Prostate gland (tissue), 2 donors: ENCODE measurements around the gene SUN5. TPM values are rescaled to one million over a fixed set of nuclear protein-coding genes. Genes with fewer than 3 reads are reported as not detected.

Experiments used
- DNase-seq: peaks from one replicate; pipeline ENCODE4 v3.0.0-alpha.2; 2019; ENCODE audit warnings: low spot score
- H3K27ac ChIP-seq, 2 donors: fragments of 200-600 bp; sonication (generic); 2 replicates each; pipeline ENCODE4 v1.5.1; 2017 to 2019
- H3K27me3 ChIP-seq: fragments of 200-600 bp; sonication (generic); replicated peaks from 2 replicates; pipeline ENCODE4 v1.5.1; 2019; ENCODE audit not compliant: insufficient read depth
- H3K36me3 ChIP-seq, 2 donors: fragments of 200-600 bp; sonication (generic); 1 replicate in 1 of 2; 2 replicates in 1 of 2; pipeline versions ENCODE4 v1.5.1 to v1.8.1; 2017 to 2019
- H3K4me1 ChIP-seq: fragments of 200-600 bp; sonication (generic); replicated peaks from 2 replicates; pipeline ENCODE4 v1.5.1; 2019
- H3K4me3 ChIP-seq, 2 donors: fragments of 200-600 bp; sonication (generic); 2 replicates each; pipeline ENCODE4 v1.5.1; 2017 to 2019
- H3K9me3 ChIP-seq: fragments of 200-600 bp; sonication (generic); 2 replicates; pipeline ENCODE4 v1.5.1; 2017
- CTCF ChIP-seq, 4 experiments: fragments of 200-600 bp in 2 of 4; fragments of 450-650 bp in 2 of 4; sonication (generic) in 2 of 4; IDR thresholded peaks; 1 replicate in 3 of 4; 2 replicates in 1 of 4; pipeline ENCODE4 v1.5.1; 2016 to 2019; ENCODE audit warnings: antibody characterized with exemption in 4 of 4, mild to moderate bottlenecking in 2 of 4, moderate library complexity in 2 of 4
- POLR2A ChIP-seq: fragments of 450-650 bp; IDR thresholded peaks from one replicate; pipeline ENCODE4 v1.6.1; 2016; ENCODE audit warnings: antibody characterized with exemption, mild to moderate bottlenecking
- POLR2AphosphoS5 ChIP-seq: sonication (generic); formaldehyde crosslinking; IDR thresholded peaks from one replicate; pipeline ENCODE4 v1.6.1; 2017; ENCODE audit warnings: antibody characterized with exemption
- WGBS: methylation state at CpG from one replicate; pipeline ENCODE4 v1.1.5; 2018; 5-methylcytosine and 5-hydroxymethylcytosine counted together
- intact Hi-C: fragments of 100-400 bp; cut with DNase I; formaldehyde crosslinking; loops from one replicate; pipeline ENCODE4 v1.14.2; 2022
- total RNA-seq, 2 donors: library from RNA; depleted of rRNA; stranded (reverse); fragments of >200 nt; gene quantifications; one replicate each; pipeline ENCODE4 v1.1.0, GENCODE V29; 2016

SUN5 gene
- total RNA-seq, 2 donors from 2014 or later, result 4.7 TPM; not detected in 1

- intact Hi-C loops, result no loop called here
- no peak for TF ChIP-seq CTCF (IDR thresholded peaks at IDR 0.05)
- 53% methylated on average over 19 of the region's 19 CpGs for WGBS
These were observed 5.2 kb upstream of the SUN5 start for GRCh38 chr20:33009214-33010132.

DNA sequence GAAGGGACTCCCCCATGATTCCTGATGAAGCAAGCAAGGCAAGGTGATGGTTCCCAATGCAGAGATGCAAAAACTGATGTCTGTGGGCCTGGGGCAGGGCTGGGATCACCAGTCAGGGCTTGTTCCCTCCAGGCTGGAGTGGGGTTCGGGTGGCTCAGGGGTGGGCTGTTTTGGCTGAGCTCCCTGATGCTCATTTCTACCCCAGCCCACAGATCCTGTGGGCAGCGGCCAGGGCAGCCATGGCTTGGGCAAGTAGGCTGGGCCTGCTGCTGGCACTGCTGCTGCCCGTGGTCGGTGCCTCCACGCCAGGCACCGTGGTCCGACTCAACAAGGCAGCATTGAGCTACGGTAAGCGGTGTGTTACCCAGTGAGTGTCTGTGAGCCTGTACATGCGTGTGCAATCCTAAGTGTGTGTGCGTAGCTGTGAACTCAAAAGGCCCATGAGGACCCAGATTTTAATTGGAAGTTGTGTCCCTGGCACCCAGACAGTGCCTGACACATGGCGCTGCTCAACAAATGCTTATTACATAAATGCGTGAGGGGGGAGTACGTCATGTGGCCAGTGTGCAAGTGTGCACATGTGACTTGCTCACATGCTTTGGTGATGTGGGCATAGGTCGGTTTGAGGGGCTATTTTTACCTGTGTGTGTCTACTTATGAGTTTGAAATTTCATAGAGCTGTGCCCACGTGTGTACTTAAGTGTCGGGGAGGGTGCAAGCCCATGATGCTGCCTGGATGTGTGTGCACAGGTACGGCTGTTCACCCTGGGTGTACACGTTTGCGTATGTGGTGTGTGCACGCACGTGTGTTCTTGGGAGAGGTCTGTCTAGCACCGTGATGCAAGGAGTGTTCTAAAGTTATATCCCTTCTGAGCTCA lies 4.3 kb upstream of the SUN5 start:
- no peak overlapping the region for H3K4me3 ChIP-seq
- no peak for TF ChIP-seq POLR2AphosphoS5
- no peak for TF ChIP-seq POLR2A
- TF ChIP-seq CTCF (IDR thresholded peaks at IDR 0.05), result no peak
- no peak for DNase-seq
- H3K36me3 ChIP-seq, result no peaks in the 10 kb centered on the region
- WGBS, result 86% methylated on average over 23 of the region's 23 CpGs
- no peaks in the 10 kb centered on the region for H3K27me3 ChIP-seq
- peaks cover 4% of the 10 kb centered on the region for H3K4me1 ChIP-seq
- no peak overlapping the region for H3K27ac ChIP-seq
- H3K9me3 ChIP-seq, result no peaks in the 10 kb centered on the region
- intact Hi-C loops, result no loop called here

More at GRCh38 chr20:33009214-33010132, 5.2 kb upstream of the SUN5 start:
- H3K27me3 ChIP-seq, result no peaks in the 10 kb centered on the region
- peaks cover 4% of the 10 kb centered on the region for H3K4me1 ChIP-seq
- DNase-seq, result no peak
- no peak overlapping the region for H3K4me3 ChIP-seq
- no peak overlapping the region for H3K27ac ChIP-seq
- no peaks in the 10 kb centered on the region for H3K9me3 ChIP-seq
- H3K36me3 ChIP-seq, result no peaks in the 10 kb centered on the region

DNA sequence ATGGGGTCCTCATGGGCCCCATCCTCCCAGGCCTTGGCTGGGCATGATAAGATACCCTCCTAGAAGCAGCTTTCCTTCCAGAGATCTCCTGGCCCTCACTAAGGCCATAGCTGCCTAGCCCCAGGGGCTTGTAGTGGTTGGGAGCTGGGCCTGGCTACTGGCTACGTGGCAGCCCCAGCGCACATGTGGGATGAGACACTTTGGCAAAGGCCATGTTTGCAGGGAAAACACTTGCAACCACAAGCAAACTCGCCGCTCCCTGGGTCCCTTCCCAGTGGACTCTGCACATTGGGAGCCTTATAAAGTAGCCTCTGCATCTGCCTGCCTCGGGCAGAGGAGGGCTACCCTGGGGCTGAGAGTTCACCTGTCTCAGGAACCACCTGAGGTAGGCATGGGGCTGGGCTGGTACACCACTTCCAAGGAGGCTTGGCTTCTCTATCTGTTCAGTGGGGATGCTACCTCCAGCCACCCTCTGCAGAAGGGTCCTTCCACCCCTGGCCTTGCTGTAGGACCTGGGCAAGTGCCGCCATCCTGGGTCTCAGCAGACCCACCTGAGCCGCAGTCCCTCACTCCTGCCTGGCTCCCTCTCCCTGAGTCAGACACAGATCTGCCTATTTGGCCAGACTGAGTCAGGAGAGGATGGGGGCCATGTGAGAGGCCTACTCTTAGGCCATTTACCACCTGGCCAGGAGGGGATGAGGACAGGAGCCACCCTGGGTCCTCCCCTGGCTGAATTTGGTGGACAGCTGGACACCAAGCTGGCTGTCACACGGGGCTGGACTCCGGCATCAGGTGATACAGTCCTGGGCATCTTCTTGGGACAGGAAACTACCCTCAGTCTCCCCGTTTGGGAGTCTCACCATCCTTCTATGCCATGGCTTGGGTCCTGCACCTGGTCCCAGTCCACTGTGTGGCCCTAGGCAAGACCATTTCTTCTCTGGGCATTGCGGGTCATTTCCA lies 3.4 kb upstream of the SUN5 start, which contains the start of gene BPIFB2:
TSS of gene BPIFB2 (plus strand) at position 329 of the 960 bp plus-strand sequence. CDS start 871 bp downstream, outside the sequence.
- no peaks in the 10 kb centered on the region for H3K36me3 ChIP-seq
- intact Hi-C loops, result no loop called here
- H3K27me3 ChIP-seq, result no peaks in the 10 kb centered on the region
- peaks cover 4% of the 10 kb centered on the region for H3K4me1 ChIP-seq
- WGBS, result 77% methylated on average over 9 of the region's 11 CpGs
- H3K27ac ChIP-seq, result no peak within 1 kb of the TSS
- H3K4me3 ChIP-seq, result no peak within 1 kb of the TSS
- TF ChIP-seq CTCF (IDR thresholded peaks at IDR 0.05) (no peak), POLR2AphosphoS5 (peak; percentile 51)
- no peaks in the 10 kb centered on the region for H3K9me3 ChIP-seq
- peak; percentile 70 for DNase-seq

DNA sequence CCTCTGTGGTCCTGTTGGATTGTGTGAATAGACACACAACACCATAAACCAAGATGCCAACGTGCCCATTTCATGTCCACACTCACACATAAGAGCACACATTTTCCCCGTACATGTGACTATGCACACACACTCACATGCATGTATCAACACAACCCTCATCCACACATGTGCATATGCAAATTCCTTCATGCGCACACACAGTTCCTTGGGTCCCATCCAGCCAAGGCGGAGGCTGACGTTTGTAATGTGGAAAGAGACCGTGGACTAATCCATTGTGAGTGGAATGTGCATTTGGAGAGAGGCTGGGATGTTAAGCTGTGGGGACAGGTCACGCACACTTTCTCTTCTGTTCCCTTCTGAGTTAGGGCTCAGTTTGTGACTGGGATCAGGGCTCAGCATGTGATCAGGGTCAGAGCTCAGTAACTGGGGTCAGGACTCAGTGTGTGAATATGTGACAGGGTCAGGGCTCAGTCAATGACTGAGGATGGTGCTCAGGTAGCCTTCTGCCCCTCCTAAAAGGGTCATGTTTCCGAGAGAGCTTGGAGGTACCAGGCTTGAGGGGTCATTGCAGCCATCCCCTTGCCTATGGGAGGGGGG lies 2.6 kb upstream of the SUN5 start:
- WGBS, result 82% methylated on average over 8 of the region's 8 CpGs
- DNase-seq, result no peak
- H3K36me3 ChIP-seq, result no peaks in the 10 kb centered on the region
- H3K27ac ChIP-seq, result no peak overlapping the region
- no peak for TF ChIP-seq POLR2A
- no peaks in the 10 kb centered on the region for H3K27me3 ChIP-seq
- intact Hi-C loops, result no loop called here
- H3K9me3 ChIP-seq, result no peaks in the 10 kb centered on the region
- H3K4me1 ChIP-seq, result peaks cover 4% of the 10 kb centered on the region
- H3K4me3 ChIP-seq, result no peak overlapping the region
